ENCODE data around the gene FUT8.

DNA sequence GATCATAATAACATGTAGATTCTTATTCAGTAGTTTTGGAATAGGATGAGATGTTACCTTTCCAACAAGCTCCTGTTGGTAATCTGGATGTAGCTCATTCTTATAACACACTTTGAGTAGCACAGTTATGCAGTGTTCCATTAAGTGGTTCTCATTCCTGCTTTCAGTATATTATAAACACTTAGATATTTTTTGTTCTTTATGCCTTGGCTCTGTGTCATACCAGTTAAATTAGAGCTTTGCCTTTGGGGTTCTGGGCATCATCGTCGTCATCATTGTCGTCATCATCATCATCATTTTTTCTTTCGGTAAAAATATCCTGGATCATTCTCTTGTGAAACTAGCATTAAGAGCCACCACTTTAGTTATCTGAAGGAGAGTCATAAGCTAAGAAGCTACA is 87.5 kb downstream of the FUT8 start:
- TF ChIP-seq SUZ12 (IDR thresholded peaks at IDR 0.05; ENCODE audit: extremely low read depth, insufficient read depth, insufficient read length), result no peak
- no peak for TF ChIP-seq ZNF274 (IDR thresholded peaks at IDR 0.05; ENCODE audit: low read depth, low read length)
- no peak for TF ChIP-seq YY1 (IDR thresholded peaks at IDR 0.05; ENCODE audit: insufficient read depth, insufficient read length)
